Sigmoid colon (tissue), 7 donors: Measurements from ENCODE around the gene RARS2. TPM values are rescaled to one million over a fixed set of nuclear protein-coding genes. Genes with fewer than 3 reads are reported as not detected.

Source experiments
- DNase-seq: peaks from one replicate; pipeline ENCODE4 v3.0.0-alpha.2; 2019
- H3K27ac ChIP-seq, 4 donors: fragments of 200-600 bp; sonication (generic); one replicate each; pipeline ENCODE4 v1.5.1; 2016 to 2019; ENCODE audit warnings: mild to moderate bottlenecking in 1 of 4
- H3K27me3 ChIP-seq, 3 donors: fragments of 200-600 bp; sonication (generic); one replicate each; pipeline ENCODE4 v1.5.1; 2019; ENCODE audit warnings: mild to moderate bottlenecking in 1 of 3
- H3K36me3 ChIP-seq, 4 donors: fragments of 200-600 bp; sonication (generic); one replicate each; pipeline ENCODE4 v1.5.1; 2016 to 2019
- H3K4me1 ChIP-seq, 4 donors: fragments of 200-600 bp; sonication (generic); one replicate each; pipeline ENCODE4 v1.5.1; 2017 to 2019
- H3K4me3 ChIP-seq, 4 donors: fragments of 200-600 bp; sonication (generic); one replicate each; pipeline ENCODE4 v1.5.1; 2017 to 2019; ENCODE audit warnings: mild to moderate bottlenecking in 2 of 4, moderate library complexity in 1 of 4
- H3K9me3 ChIP-seq, 4 donors: fragments of 200-600 bp in 3 of 4; sonication (generic) in 3 of 4; one replicate each; pipeline versions ENCODE4 v1.5.1 to v1.6.1; 2013 to 2019
- CTCF ChIP-seq, 4 experiments: fragments of 450-650 bp in 3 of 4; fragments of 200-600 bp in 1 of 4; IDR thresholded peaks; one replicate each; pipeline ENCODE4 v1.5.1; 2016 to 2019; ENCODE audit warnings: antibody characterized with exemption in 4 of 4, mild to moderate bottlenecking in 3 of 4, moderate library complexity in 2 of 4
- EP300 ChIP-seq, 4 donors: sonication (generic); formaldehyde crosslinking; IDR thresholded peaks; one replicate each; pipeline ENCODE4 v1.6.1; 2017; ENCODE audit warnings: antibody characterized with exemption in 4 of 4
- POLR2A ChIP-seq, 2 donors: fragments of 450-650 bp; IDR thresholded peaks; one replicate each; pipeline ENCODE4 v1.6.1; 2016; ENCODE audit warnings: antibody characterized with exemption in 2 of 2, mild to moderate bottlenecking in 2 of 2, moderate library complexity in 2 of 2
- POLR2AphosphoS5 ChIP-seq, 4 donors: sonication (generic); formaldehyde crosslinking; IDR thresholded peaks; one replicate each; pipeline ENCODE4 v1.6.1; 2017; ENCODE audit warnings: antibody characterized with exemption in 4 of 4
- WGBS, 2 donors: extraction: QIAGEN DNeasy Blood & Tissue Kit; methylation state at CpG; one replicate each; pipeline ENCODE4 v1.1.7; 2013; 5-methylcytosine and 5-hydroxymethylcytosine counted together
- intact Hi-C: fragments of 100-400 bp; cut with DNase I; formaldehyde crosslinking; loops from one replicate; pipeline ENCODE4 v1.15.1; 2023
- polyA plus RNA-seq, 3 donors: library from polyadenylated mRNA; stranded (reverse); fragments of 200-250 nt; gene quantifications; one replicate each; pipeline ENCODE4 v1.2.3, GENCODE V29; 2013
- total RNA-seq, 4 donors: library from RNA; depleted of rRNA; stranded (reverse); fragments of >200 nt; gene quantifications; one replicate each; pipeline ENCODE4 v1.1.0, GENCODE V29; 2016
- donor health status: healthy with polysubstance abuse.
- donor health status: Bipolar disorder and iron deficiency.
- donor health status: healthy.

RARS2 gene
- total and polyA plus RNA-seq, 7 donors = 18.3 to 34.2 (median 20.7) TPM

- Histone ChIP-seq H3K27ac (no peak overlapping the region), H3K9me3 (no peaks in the 10 kb centered on the region), H3K27me3 (no peaks in the 10 kb centered on the region), H3K4me3 (no peak overlapping the region), H3K4me1 (peaks cover 0 to 39% (median 29%) of the 10 kb centered on the region in 4 donors), H3K36me3 (peaks cover 0 to 1% (median 0%) of the 10 kb centered on the region in 4 donors)
- 16 to 64% methylated on average over 2 of the region's 2 CpGs for WGBS, 2 donors
- intact Hi-C loops = no loop called here
- no peak for TF ChIP-seq POLR2A (IDR thresholded peaks at IDR 0.05)
- no peak for DNase-seq
Observed at GRCh38 chr6:87575423-87575822, 14.4 kb downstream of the RARS2 start.

- TF ChIP-seq CTCF (IDR thresholded peaks at IDR 0.05) = no peak
- TF ChIP-seq EP300 (IDR thresholded peaks at IDR 0.05) = no peak
- no peak for DNase-seq
- Histone ChIP-seq H3K9me3 (no peaks in the 10 kb centered on the region), H3K27me3 (no peaks in the 10 kb centered on the region), H3K36me3 (no peaks in the 10 kb centered on the region), H3K4me3 (no peak overlapping the region), H3K4me1 (peaks cover 0 to 39% (median 29%) of the 10 kb centered on the region in 4 donors), H3K27ac (no peak overlapping the region)
- intact Hi-C loops = no loop called here
- WGBS, 2 donors = 48 to 54% methylated on average over 2 of the region's 2 CpGs
Observed at GRCh38 chr6:87574237-87574804, 15.5 kb downstream of the RARS2 start.

- Histone ChIP-seq H3K9me3 (no peaks in the 10 kb centered on the region), H3K4me3 (no peak overlapping the region), H3K36me3 (peaks cover 0 to 6% (median under 1%) of the 10 kb centered on the region in 4 donors), H3K27me3 (no peaks in the 10 kb centered on the region), H3K27ac (no peak overlapping the region), H3K4me1 (peaks cover 0 to 39% (median 29%) of the 10 kb centered on the region in 4 donors)
- 96 to 97% methylated on average over 5 of the region's 5 CpGs for WGBS, 2 donors
- intact Hi-C loops = no loop called here
- TF ChIP-seq POLR2A (IDR thresholded peaks at IDR 0.05) (no peak), EP300 (IDR thresholded peaks at IDR 0.05) (no peak), CTCF (IDR thresholded peaks at IDR 0.05) (no peak), POLR2AphosphoS5 (IDR thresholded peaks at IDR 0.05) (no peak)
- DNase-seq = no peak
Observed at GRCh38 chr6:87573307-87574024, 16.3 kb downstream of the RARS2 start.

GRCh38 chr6:87572883-87573282 lies 16.9 kb downstream of the RARS2 start:
- intact Hi-C loops = no loop called here
- H3K36me3 ChIP-seq = peaks cover 0 to 11% (median 3%) of the 10 kb centered on the region in 4 donors
- TF ChIP-seq EP300 (IDR thresholded peaks at IDR 0.05) (no peak), POLR2AphosphoS5 (IDR thresholded peaks at IDR 0.05) (no peak), CTCF (IDR thresholded peaks at IDR 0.05) (no peak), POLR2A (IDR thresholded peaks at IDR 0.05) (no peak)
- H3K4me3 ChIP-seq = no peak overlapping the region
- no peak for DNase-seq
- no peaks in the 10 kb centered on the region for H3K27me3 ChIP-seq
- WGBS, 2 donors = 84 to 89% methylated on average over 3 of the region's 3 CpGs
- H3K27ac ChIP-seq = no peak overlapping the region
- no peaks in the 10 kb centered on the region for H3K9me3 ChIP-seq
- H3K4me1 ChIP-seq = peaks cover 0 to 39% (median 29%) of the 10 kb centered on the region in 4 donors

- Histone ChIP-seq H3K27ac (no peak overlapping the region), H3K27me3 (no peaks in the 10 kb centered on the region), H3K36me3 (peaks cover 0 to 18% (median 3%) of the 10 kb centered on the region in 4 donors), H3K4me1 (peaks cover 0 to 39% (median 29%) of the 10 kb centered on the region in 4 donors), H3K9me3 (no peaks in the 10 kb centered on the region), H3K4me3 (no peak overlapping the region)
- intact Hi-C loops = no loop called here
- no peak for TF ChIP-seq POLR2AphosphoS5 (IDR thresholded peaks at IDR 0.05)
- no peak for TF ChIP-seq CTCF (IDR thresholded peaks at IDR 0.05)
- no peak for TF ChIP-seq EP300 (IDR thresholded peaks at IDR 0.05)
- no peak for TF ChIP-seq POLR2A (IDR thresholded peaks at IDR 0.05)
- WGBS, 2 donors = 12 to 64% methylated on average over 4 of the region's 4 CpGs
- DNase-seq = no peak
Observed at GRCh38 chr6:87572021-87572420, 17.8 kb downstream of the RARS2 start.
